ENCODE data around the gene TMEM132D.

DNA sequence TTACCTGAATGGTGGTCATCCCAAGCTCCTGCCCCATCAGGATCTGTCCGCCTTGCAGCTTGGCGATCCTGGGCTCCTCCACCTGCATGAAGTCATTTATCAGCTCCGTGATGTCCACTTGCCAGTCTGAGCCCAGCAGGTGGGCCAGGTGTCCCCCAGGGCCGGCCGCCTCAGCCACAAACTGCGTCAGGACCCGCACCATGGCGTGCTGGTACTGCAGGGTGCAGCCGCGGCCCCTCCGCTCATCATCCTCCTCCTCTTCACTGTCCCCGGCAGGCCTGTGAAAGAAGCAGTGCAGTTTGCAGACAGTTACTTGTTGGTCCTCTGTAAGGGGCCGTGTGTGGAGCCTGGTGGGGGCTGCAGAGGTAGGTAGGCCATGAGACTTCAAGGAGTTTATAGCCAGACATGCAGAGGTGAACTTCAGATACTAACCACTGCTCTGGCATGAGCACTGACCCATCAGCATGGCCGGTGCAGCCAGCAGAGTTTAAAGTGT lies 822.0 kb downstream of the TMEM132D start:
- no peak for TF ChIP-seq RAD21 (IDR thresholded peaks at IDR 0.05 in 1 of 2, conservative IDR thresholded peaks at IDR 0.05 in 1 of 2; ENCODE audit: low read depth in 2 of 2, low read length in 2 of 2)
- TF ChIP-seq, protein P1, sequence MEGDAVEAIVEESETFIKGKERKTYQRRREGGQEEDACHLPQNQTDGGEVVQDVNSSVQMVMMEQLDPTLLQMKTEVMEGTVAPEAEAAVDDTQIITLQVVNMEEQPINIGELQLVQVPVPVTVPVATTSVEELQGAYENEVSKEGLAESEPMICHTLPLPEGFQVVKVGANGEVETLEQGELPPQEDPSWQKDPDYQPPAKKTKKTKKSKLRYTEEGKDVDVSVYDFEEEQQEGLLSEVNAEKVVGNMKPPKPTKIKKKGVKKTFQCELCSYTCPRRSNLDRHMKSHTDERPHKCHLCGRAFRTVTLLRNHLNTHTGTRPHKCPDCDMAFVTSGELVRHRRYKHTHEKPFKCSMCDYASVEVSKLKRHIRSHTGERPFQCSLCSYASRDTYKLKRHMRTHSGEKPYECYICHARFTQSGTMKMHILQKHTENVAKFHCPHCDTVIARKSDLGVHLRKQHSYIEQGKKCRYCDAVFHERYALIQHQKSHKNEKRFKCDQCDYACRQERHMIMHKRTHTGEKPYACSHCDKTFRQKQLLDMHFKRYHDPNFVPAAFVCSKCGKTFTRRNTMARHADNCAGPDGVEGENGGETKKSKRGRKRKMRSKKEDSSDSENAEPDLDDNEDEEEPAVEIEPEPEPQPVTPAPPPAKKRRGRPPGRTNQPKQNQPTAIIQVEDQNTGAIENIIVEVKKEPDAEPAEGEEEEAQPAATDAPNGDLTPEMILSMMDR (IDR thresholded peaks at IDR 0.05; ENCODE audit: control extremely low read depth in 1 of 3, insufficient read depth in 1 of 3, low read depth in 1 of 3, low read length in 3 of 3): no peak

All from H1 (cell line).